Lower lobe of right lung (tissue), 2 donors: ENCODE measurements around the gene TRAFD1. TPM values are rescaled to one million over a fixed set of nuclear protein-coding genes. Genes with fewer than 3 reads are reported as not detected.

Source experiments
- ATAC-seq, 2 donors: fragments of 200-7000 bp; cut with Tn5 transposase; one replicate each; pipeline ENCODE4 v1.9.1; 2020 to 2022; ENCODE audit warnings: mild to moderate bottlenecking in 2 of 2, moderate library complexity in 2 of 2
- DNase-seq: peaks from one replicate; pipeline ENCODE4 v3.0.0-alpha.2; 2020
- H3K27ac ChIP-seq: fragments of 200-600 bp; one replicate; pipeline ENCODE4 v1.8.0; 2022
- H3K27me3 ChIP-seq: fragments of 200-600 bp; one replicate; pipeline ENCODE4 v1.8.0; 2022; ENCODE audit warnings: low read depth
- H3K36me3 ChIP-seq: fragments of 200-600 bp; one replicate; pipeline ENCODE4 v1.8.0; 2022; ENCODE audit warnings: mild to moderate bottlenecking
- H3K4me1 ChIP-seq: fragments of 200-600 bp; one replicate; pipeline ENCODE4 v1.8.0; 2022
- H3K4me3 ChIP-seq: fragments of 200-600 bp; one replicate; pipeline ENCODE4 v1.8.0; 2022; ENCODE audit warnings: mild to moderate bottlenecking
- H3K9me3 ChIP-seq: fragments of 200-600 bp; one replicate; pipeline ENCODE4 v1.8.0; 2022
- intact Hi-C: fragments of 100-400 bp; cut with DNase I; formaldehyde crosslinking; loops from one replicate; pipeline ENCODE4 v1.11.0; 2022
- total RNA-seq: library from RNA; stranded (reverse); fragmentation: NEBNext Ultra II Directional; extraction: Animal tissue kit (Norgen Biotek cat#: 25700); gene quantifications from one replicate; pipeline ENCODE4 v1.2.1, GENCODE V29; 2021
- TF ChIP-seq, protein P1 (sequence below): fragments of 200-600 bp; IDR thresholded peaks from one replicate; pipeline ENCODE4 v1.8.0; 2022; ENCODE audit warnings: antibody characterized with exemption, mild to moderate bottlenecking
- donor health status: DM: no; HTN: yes; CAD: no; lungs with severe emphysema.

The TRAFD1 gene
- total RNA-seq, 1 donor from 2014 or later: 42.5 TPM

DNA sequence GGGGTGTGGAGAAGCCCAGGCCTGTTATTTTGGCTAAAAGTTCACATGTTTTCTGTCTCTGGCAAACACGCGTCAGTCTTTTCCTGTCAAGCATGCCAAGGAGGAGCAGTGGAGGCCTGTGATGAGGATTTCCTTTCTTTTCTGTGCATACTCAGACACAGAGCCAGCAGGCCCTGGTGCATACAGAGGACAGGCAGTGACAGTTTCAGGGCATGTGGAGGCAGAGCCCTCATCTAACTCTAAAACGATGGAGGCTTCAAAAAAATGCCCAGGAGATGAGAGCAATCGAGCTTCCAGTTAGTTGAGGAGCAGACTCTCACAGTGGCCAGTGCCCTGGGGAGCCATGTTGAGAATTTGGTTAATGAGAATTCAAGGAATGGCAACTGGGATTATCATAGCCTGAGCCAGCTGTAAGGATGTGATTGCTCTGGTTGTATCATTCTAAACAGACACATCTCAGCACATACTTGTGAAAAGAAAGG is 66.5 kb downstream of the TRAFD1 start:
- peaks cover 82% of the 10 kb centered on the region for H3K36me3 ChIP-seq
- H3K4me3 ChIP-seq: no peak overlapping the region
- peaks cover 16% of the 10 kb centered on the region for H3K4me1 ChIP-seq
- no peaks in the 10 kb centered on the region for H3K27me3 ChIP-seq
- ATAC-seq: no peak
- intact Hi-C loops: no loop called here
- no peak for DNase-seq
- peak overlapping the region; percentile 7 for H3K27ac ChIP-seq
- TF ChIP-seq, protein P1, sequence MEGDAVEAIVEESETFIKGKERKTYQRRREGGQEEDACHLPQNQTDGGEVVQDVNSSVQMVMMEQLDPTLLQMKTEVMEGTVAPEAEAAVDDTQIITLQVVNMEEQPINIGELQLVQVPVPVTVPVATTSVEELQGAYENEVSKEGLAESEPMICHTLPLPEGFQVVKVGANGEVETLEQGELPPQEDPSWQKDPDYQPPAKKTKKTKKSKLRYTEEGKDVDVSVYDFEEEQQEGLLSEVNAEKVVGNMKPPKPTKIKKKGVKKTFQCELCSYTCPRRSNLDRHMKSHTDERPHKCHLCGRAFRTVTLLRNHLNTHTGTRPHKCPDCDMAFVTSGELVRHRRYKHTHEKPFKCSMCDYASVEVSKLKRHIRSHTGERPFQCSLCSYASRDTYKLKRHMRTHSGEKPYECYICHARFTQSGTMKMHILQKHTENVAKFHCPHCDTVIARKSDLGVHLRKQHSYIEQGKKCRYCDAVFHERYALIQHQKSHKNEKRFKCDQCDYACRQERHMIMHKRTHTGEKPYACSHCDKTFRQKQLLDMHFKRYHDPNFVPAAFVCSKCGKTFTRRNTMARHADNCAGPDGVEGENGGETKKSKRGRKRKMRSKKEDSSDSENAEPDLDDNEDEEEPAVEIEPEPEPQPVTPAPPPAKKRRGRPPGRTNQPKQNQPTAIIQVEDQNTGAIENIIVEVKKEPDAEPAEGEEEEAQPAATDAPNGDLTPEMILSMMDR: no peak
- no peaks in the 10 kb centered on the region for H3K9me3 ChIP-seq

DNA sequence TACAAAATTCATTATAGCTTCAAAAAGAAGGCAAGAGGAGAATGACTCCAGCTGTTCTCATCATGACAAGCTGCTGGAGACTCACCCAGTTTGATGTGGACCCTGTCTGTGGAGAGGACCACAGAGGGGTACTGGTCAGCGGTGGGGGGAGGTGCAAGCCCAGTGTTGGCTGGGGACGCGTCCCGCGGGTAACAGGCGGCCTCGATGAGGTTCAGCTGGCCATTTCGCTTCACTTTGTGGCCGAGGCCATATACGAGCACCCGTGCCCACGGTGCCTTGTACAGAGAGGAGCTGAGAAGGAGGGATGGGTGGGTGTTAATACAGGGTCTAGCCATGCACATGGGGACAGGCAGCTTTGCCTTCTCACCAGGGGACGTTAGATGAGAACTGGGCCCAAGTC is 67.1 kb downstream of the TRAFD1 start:
- ATAC-seq: no peak
- intact Hi-C loops: no loop called here

DNA sequence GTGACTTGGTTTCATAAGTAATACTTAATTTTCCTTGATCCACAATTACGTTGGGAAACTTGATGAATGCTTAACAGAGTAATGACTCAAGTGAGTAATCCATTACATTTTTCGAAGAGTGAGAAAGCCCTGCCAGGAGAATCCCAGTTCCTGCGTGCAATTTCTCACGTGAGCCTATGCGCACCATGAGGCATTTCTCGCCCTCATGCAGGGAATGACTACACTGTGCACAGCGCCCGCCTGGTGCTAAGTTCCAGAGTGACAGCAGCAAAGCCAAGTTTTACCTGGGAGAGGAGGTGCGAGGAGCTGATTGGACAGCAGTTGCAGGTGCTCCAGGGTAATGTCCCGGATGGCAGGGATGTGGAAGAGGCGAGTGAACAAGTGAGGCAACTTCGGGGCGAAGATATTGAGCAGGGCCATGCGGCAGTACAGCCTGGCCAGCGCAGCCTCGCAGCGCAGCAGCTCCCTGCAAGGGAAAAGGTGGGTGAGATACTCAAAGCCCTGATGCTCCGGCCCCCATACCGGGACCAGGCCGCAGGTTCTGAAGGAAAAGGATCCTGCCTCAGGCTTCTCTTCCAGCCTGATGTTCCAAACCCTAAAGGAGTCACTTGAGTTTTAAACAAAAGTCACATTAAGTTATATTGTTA is 69.4 kb downstream of the TRAFD1 start:
- Histone ChIP-seq H3K27me3 (no peaks in the 10 kb centered on the region), H3K4me3 (no peak overlapping the region), H3K36me3 (peaks cover 79% of the 10 kb centered on the region), H3K9me3 (no peaks in the 10 kb centered on the region), H3K27ac (no peak overlapping the region), H3K4me1 (peaks cover 16% of the 10 kb centered on the region)
- no peak for DNase-seq
- intact Hi-C loops: no loop called here
- ATAC-seq: no peak
- TF ChIP-seq, protein P1: no peak

More for the DNA sequence above, 67.1 kb downstream of the TRAFD1 start:
- Histone ChIP-seq H3K4me3 (no peak overlapping the region), H3K4me1 (peaks cover 16% of the 10 kb centered on the region), H3K9me3 (no peaks in the 10 kb centered on the region), H3K27me3 (no peaks in the 10 kb centered on the region), H3K27ac (no peak overlapping the region), H3K36me3 (peaks cover 80% of the 10 kb centered on the region)
- TF ChIP-seq, protein P1: no peak
- DNase-seq: no peak

DNA sequence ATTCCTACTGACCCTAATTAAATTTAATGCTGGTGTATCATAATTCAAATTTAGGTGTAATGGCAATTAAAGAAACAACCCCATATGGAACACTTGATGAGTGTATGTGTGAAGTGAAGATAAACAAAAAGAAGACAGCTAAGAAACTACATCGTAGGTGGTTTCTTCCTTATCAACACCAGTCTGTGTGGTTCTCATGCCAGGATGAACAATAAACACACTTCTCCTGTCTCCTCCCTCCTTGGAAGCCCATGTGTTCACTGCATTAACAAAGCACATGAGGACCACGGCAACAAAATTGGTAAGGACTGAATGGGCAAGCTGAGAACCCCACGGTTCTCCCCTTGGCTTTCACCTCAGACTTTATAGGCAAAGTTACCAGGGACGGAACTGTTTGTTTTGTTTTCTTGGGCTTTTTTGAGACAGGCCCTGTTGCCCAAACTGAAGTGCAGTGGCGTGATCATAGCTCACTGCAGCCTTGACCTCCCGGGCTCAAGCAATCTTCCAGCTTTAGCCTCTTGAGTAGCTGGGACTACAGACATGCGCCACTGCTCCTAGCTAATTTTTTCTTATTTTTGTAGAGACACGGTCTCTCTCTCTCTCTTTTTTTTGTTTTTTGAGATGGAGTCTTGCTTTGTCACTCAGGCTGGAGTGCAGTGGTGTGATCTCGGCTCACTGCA is 71.0 kb downstream of the TRAFD1 start:
- DNase-seq (no peak), ATAC-seq (no peak)
- intact Hi-C loops: no loop called here
- no peak overlapping the region for H3K27ac ChIP-seq
- no peak overlapping the region for H3K4me3 ChIP-seq
- peaks cover 6% of the 10 kb centered on the region for H3K4me1 ChIP-seq
- H3K9me3 ChIP-seq: no peaks in the 10 kb centered on the region
- TF ChIP-seq, protein P1: no peak
- peaks cover 80% of the 10 kb centered on the region for H3K36me3 ChIP-seq
- no peaks in the 10 kb centered on the region for H3K27me3 ChIP-seq

DNA sequence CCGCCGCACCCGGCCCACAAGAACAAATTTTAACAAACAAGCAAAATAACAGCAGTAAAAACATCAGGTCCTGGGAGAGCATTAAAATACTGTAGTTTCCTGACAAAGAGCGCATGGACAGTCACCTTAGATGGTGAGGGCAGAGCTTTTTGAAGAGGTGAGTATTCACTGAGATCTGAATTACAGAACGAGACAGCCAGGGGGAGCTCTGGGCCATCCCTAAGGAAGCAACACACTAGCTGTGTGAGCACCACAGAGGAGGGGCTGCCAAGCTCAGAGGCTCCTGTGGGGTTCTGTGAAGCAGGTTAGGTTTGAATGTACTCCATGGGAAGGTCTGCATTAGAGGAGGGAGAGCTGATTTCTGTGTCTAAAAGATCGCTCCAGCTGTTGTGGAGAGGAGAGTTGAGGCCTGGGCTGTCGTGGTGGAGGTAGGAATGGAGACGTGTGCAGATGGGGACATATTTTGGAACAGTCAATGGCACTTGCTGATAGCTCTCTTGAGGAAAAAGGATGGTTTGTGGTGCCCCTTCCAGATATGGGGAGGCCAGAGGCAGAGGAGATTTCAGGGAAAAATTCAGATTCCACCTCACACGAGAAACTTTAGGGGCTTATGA is 72.9 kb downstream of the TRAFD1 start:
- Histone ChIP-seq H3K4me1 (no peaks in the 10 kb centered on the region), H3K36me3 (peaks cover 80% of the 10 kb centered on the region), H3K27me3 (no peaks in the 10 kb centered on the region), H3K27ac (no peak overlapping the region), H3K9me3 (no peaks in the 10 kb centered on the region), H3K4me3 (no peak overlapping the region)
- intact Hi-C loops: no loop called here
- peak; percentile 80 to 85 for ATAC-seq
- DNase-seq: peak; percentile 52
- TF ChIP-seq, protein P1: peak; percentile 49
